ENCODE measurements around the gene MATN1. TPM values are rescaled to one million over a fixed set of nuclear protein-coding genes. Genes with fewer than 3 reads are reported as not detected.
"Not testable (repeated sequence)": the region's sequence is repeated elsewhere in the genome, so short reads cannot be mapped to it uniquely, and the experiment has no call there.

The MATN1 gene
- polyA plus RNA-seq: under 1 TPM in 2 of 4 donors, not detected in 2; 0.03 to 0.32 TPM
- long read RNA-seq, donor 1: 0 reads
- long read RNA-seq, donor 2: 0 reads
- long read RNA-seq, donor 3: 0 reads
- long read RNA-seq, donor 4: 0 reads
- long read RNA-seq, donor 5: 0 reads
- long read RNA-seq, donor 6: 0 reads
- long read RNA-seq, donor 7: 0 reads
- long read RNA-seq, donor 8: 0 reads
- long read RNA-seq, donor 9: 0 reads
- long read RNA-seq, donor 10: 0 reads

DNA sequence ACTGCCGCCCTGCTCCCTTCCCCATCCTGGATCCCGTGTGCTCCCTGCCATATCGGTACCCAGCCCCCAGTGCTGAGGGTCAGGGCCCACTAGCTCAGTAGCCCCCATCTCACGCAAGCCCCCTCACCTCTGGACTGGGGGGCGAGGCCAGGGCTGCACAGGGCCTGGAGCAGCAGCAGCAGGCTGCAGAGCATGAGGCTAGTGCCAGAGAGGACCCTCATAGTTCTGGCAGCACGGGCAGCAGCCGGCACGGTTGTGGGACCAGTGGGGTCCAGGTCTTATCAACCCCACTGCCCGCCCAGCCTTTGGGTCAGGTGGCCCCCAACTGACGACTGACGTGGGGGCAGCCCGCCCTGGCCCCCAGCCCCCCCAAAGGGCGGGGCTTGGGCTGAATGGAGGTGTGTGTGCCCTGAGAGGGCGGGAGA is at the start of gene MATN1:
MATN1 (minus strand) TSS at position 255 of the 425 bp plus-strand sequence; CDS start at position 221, 34 bp downstream.
- peaks cover 0 to 33% (median 0%) of the 10 kb centered on the region in 3 donors for H3K4me1 ChIP-seq (ENCODE audit: control insufficient read depth in 3 of 3, insufficient read depth in 2 of 3, low read depth in 1 of 3, low read length in 2 of 3)
- DNase-seq (no peak), FAIRE-seq (no peak)
- H3K36me3 ChIP-seq (ENCODE audit: control insufficient read depth in 3 of 3, insufficient read depth in 2 of 3, low read depth in 1 of 3, low read length in 3 of 3): peaks cover 0 to 53% (median 0%) of the 10 kb centered on the region in 3 donors
- H3K27me3 ChIP-seq (ENCODE audit: control insufficient read depth in 3 of 3, insufficient read depth in 3 of 3, low read length in 3 of 3): no peaks in the 10 kb centered on the region
- no peak within 1 kb of the TSS for H3K4me3 ChIP-seq (ENCODE audit: low read depth in 1 of 3, low read length in 3 of 3)
- no peaks in the 10 kb centered on the region for H3K9me3 ChIP-seq (ENCODE audit: control insufficient read depth in 2 of 2, insufficient read depth in 1 of 2, low read depth in 1 of 2, low read length in 1 of 2)
- H3K27ac ChIP-seq (ENCODE audit: low read depth in 1 of 3, low read length in 2 of 3): no peak within 1 kb of the TSS
- WGBS, 3 donors: 87 to 90% (median 88%) methylated on average over 13 to 14 of the region's 14 CpGs

DNA sequence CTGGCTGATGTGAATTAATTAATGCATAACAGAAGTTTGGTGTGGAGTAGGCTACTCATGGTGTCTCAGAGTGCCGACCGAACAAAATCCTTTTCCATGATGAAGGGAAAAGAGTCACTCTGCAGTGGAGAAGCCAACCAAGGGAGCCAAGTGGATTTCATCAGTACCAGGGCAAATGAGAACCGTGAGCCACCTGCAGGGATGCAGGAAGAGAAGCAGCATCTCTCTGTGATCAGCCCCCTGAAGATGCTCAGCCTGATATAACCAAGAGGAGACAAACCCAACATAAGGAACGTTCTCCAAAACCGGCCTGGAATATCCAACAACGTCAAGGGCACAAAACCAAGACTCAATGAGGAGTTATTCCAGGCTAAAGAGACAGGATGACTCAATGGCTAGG is 47.6 kb upstream of the MATN1 start:
- FAIRE-seq (no peak), DNase-seq (no peak)
- WGBS, 3 donors: 80 to 86% (median 85%) methylated on average over 6 of the region's 6 CpGs
- Histone ChIP-seq H3K36me3 (ENCODE audit: control insufficient read depth in 3 of 3, insufficient read depth in 2 of 3, low read depth in 1 of 3, low read length in 3 of 3) (no peaks in the 10 kb centered on the region), H3K4me1 (ENCODE audit: control insufficient read depth in 3 of 3, insufficient read depth in 2 of 3, low read depth in 1 of 3, low read length in 2 of 3) (no peaks in the 10 kb centered on the region), H3K27me3 (ENCODE audit: control insufficient read depth in 3 of 3, insufficient read depth in 3 of 3, low read length in 3 of 3) (no peaks in the 10 kb centered on the region), H3K9me3 (ENCODE audit: control insufficient read depth in 2 of 2, insufficient read depth in 1 of 2, low read depth in 1 of 2, low read length in 1 of 2) (no peaks in the 10 kb centered on the region), H3K4me3 (ENCODE audit: low read depth in 1 of 3, low read length in 3 of 3) (no peak overlapping the region), H3K27ac (ENCODE audit: low read depth in 1 of 3, low read length in 2 of 3) (no peak overlapping the region)

DNA sequence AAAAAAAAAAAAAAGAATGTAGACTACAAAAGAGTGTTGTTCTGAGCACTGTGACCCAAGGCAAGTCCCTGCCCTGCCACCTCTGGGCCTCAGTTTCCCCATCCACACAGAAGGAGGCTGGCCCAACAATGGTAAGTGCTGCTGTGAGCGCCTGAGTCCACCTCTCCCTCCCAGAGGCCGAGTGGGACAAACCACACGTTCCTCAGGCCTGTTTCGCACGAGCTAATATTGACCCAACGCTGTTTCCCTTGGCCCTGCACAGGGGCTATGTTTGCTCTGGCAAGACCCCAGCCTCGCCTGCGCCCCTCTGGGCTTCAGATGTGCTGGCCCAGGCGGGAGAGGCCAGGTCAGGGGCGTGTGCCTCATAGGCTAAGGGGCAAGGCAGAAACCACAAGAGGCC is 46.8 kb upstream of the MATN1 start:
- FAIRE-seq (no peak), DNase-seq (no peak)
- no peak overlapping the region for H3K27ac ChIP-seq (ENCODE audit: low read depth in 1 of 3, low read length in 2 of 3)
- H3K36me3 ChIP-seq (ENCODE audit: control insufficient read depth in 3 of 3, insufficient read depth in 2 of 3, low read depth in 1 of 3, low read length in 3 of 3): no peaks in the 10 kb centered on the region
- no peaks in the 10 kb centered on the region for H3K27me3 ChIP-seq (ENCODE audit: control insufficient read depth in 3 of 3, insufficient read depth in 3 of 3, low read length in 3 of 3)
- no peaks in the 10 kb centered on the region for H3K9me3 ChIP-seq (ENCODE audit: control insufficient read depth in 2 of 2, insufficient read depth in 1 of 2, low read depth in 1 of 2, low read length in 1 of 2)
- H3K4me1 ChIP-seq (ENCODE audit: control insufficient read depth in 3 of 3, insufficient read depth in 2 of 3, low read depth in 1 of 3, low read length in 2 of 3): no peaks in the 10 kb centered on the region
- no peak overlapping the region for H3K4me3 ChIP-seq (ENCODE audit: low read depth in 1 of 3, low read length in 3 of 3)
- WGBS, 3 donors: 82 to 85% (median 85%) methylated on average over 10 of the region's 10 CpGs

DNA sequence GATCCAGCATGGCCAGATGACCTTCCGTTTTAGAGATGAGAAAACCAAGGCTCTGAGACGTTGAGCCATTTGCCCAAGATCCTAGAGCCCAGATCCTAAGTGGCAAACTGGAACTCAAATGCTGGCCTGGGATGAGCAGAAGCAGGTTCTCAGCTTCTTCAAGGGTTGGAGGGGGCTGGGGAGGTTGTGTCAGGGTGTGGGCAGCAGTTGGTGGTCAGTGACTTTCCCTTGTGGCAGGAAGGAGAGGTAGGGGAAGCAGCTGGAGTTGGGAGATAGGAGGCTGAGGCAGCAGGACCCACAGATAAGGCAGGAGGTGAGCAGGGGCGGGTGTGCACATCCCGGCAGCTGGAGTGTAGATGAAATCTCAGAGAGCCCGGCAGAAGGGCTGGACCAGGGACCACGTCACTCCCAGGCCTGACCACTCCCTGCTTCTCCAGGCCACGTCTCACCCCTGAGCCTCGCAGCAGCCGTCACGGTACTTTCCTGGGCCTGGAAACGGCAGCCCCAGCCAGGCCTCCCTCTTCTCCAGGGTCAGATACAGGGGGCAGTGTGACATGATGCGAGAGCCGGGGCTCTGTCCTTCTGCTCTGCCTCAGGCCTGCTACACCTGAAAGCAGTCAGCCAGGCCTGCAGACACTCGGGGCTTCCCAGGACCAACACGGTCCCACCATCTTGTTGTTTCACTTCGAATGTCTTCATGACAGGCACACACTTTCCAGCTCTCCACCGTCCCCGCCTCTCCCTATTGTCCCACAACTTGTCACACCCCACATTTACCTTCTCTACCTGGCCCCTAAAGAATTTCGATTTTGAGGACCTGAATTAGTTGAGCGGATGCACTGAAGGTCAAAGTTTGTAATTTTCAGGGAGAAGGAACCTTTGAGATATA is 45.7 kb upstream of the MATN1 start:
- Histone ChIP-seq H3K27ac (ENCODE audit: low read depth in 1 of 3, low read length in 2 of 3) (no peak overlapping the region), H3K27me3 (ENCODE audit: control insufficient read depth in 3 of 3, insufficient read depth in 3 of 3, low read length in 3 of 3) (no peaks in the 10 kb centered on the region), H3K36me3 (ENCODE audit: control insufficient read depth in 3 of 3, insufficient read depth in 2 of 3, low read depth in 1 of 3, low read length in 3 of 3) (no peaks in the 10 kb centered on the region), H3K4me1 (ENCODE audit: control insufficient read depth in 3 of 3, insufficient read depth in 2 of 3, low read depth in 1 of 3, low read length in 2 of 3) (no peaks in the 10 kb centered on the region), H3K9me3 (ENCODE audit: control insufficient read depth in 2 of 2, insufficient read depth in 1 of 2, low read depth in 1 of 2, low read length in 1 of 2) (no peaks in the 10 kb centered on the region), H3K4me3 (ENCODE audit: low read depth in 1 of 3, low read length in 3 of 3) (no peak overlapping the region)
- 67 to 76% (median 75%) methylated on average over 16 to 20 of the region's 20 CpGs for WGBS, 3 donors
- no peak for FAIRE-seq
- DNase-seq: no peak

DNA sequence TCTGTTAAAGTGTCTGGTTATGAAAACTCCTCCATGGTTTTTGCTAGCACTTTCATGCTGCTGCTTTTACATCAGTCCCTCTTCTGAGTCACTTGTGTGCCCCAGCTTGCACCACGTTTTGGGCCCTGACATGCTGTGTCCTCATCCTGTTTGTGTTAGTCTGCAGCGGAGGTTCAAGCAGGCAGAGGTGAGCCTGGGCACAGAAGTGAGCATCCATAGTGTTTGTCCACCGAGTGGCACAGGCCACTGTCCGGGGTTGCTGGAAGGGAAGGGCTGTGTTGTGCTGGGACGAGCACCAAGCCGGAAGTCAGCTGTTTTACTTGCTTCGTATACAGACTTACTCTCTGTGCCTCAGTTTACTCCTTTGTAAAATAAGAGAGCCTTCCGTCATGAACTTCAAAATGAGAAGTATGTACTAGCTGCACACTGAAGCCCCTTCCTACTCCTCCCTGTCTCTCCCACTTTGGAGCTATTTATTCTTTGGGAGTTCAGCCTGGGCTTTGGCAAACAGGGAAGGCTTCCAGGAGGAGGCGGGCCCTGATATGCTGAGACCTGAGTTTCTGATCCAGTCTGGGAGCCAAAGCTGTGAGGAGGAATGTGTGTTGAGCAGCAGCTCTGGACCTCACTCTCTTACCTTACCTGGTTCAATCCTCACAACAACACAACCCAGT is 44.9 kb upstream of the MATN1 start:
- Histone ChIP-seq H3K9me3 (ENCODE audit: control insufficient read depth in 2 of 2, insufficient read depth in 1 of 2, low read depth in 1 of 2, low read length in 1 of 2) (no peaks in the 10 kb centered on the region), H3K4me1 (ENCODE audit: control insufficient read depth in 3 of 3, insufficient read depth in 2 of 3, low read depth in 1 of 3, low read length in 2 of 3) (no peaks in the 10 kb centered on the region), H3K4me3 (ENCODE audit: low read depth in 1 of 3, low read length in 3 of 3) (no peak overlapping the region), H3K27ac (ENCODE audit: low read depth in 1 of 3, low read length in 2 of 3) (no peak overlapping the region), H3K36me3 (ENCODE audit: control insufficient read depth in 3 of 3, insufficient read depth in 2 of 3, low read depth in 1 of 3, low read length in 3 of 3) (no peaks in the 10 kb centered on the region), H3K27me3 (ENCODE audit: control insufficient read depth in 3 of 3, insufficient read depth in 3 of 3, low read length in 3 of 3) (no peaks in the 10 kb centered on the region)
- FAIRE-seq: no peak
- no peak for DNase-seq
- 85 to 89% (median 88%) methylated on average over 9 of the region's 9 CpGs for WGBS, 3 donors

DNA sequence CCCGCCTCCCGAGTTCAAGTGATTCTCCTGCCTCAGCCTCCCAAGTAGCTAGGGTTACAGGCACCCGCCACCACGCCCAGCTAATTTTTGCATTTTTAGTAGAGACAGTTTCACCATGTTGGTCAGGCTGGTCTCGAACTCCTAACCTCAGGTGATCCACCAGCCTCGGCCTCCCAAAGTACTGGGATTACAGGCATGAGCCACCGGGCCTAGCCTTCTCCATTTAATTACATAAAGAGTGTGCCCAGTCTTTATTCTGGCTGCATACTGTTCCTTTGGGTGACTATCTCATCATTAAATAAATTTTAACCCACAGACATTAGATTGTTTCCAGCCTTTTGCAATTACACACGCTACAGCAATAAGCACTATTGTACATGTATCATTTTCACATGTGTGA is 43.6 kb upstream of the MATN1 start:
- not testable (repeated sequence) for H3K36me3 ChIP-seq (ENCODE audit: control insufficient read depth in 3 of 3, insufficient read depth in 2 of 3, low read depth in 1 of 3, low read length in 3 of 3); H3K27me3 ChIP-seq (ENCODE audit: control insufficient read depth in 3 of 3, insufficient read depth in 3 of 3, low read length in 3 of 3); H3K4me1 ChIP-seq (ENCODE audit: control insufficient read depth in 3 of 3, insufficient read depth in 2 of 3, low read depth in 1 of 3, low read length in 2 of 3); FAIRE-seq; DNase-seq; H3K9me3 ChIP-seq (ENCODE audit: control insufficient read depth in 2 of 2, insufficient read depth in 1 of 2, low read depth in 1 of 2, low read length in 1 of 2); H3K4me3 ChIP-seq (ENCODE audit: low read depth in 1 of 3, low read length in 3 of 3); H3K27ac ChIP-seq (ENCODE audit: low read depth in 1 of 3, low read length in 2 of 3)
- WGBS, 3 donors: 91 to 92% (median 91%) methylated on average over 8 of the region's 8 CpGs

- H3K27ac ChIP-seq (ENCODE audit: low read depth in 1 of 3, low read length in 2 of 3): no peak overlapping the region
- H3K36me3 ChIP-seq (ENCODE audit: control insufficient read depth in 3 of 3, insufficient read depth in 2 of 3, low read depth in 1 of 3, low read length in 3 of 3): no peaks in the 10 kb centered on the region
- no peaks in the 10 kb centered on the region for H3K27me3 ChIP-seq (ENCODE audit: control insufficient read depth in 3 of 3, insufficient read depth in 3 of 3, low read length in 3 of 3)
- H3K4me3 ChIP-seq (ENCODE audit: low read depth in 1 of 3, low read length in 3 of 3): no peak overlapping the region
- DNase-seq: no peak
- H3K4me1 ChIP-seq (ENCODE audit: control insufficient read depth in 3 of 3, insufficient read depth in 2 of 3, low read depth in 1 of 3, low read length in 2 of 3): peaks cover 0 to 5% (median 0%) of the 10 kb centered on the region in 3 donors
- WGBS, 3 donors: 80 to 85% (median 84%) methylated on average over 15 of the region's 15 CpGs
- no peaks in the 10 kb centered on the region for H3K9me3 ChIP-seq (ENCODE audit: control insufficient read depth in 2 of 2, insufficient read depth in 1 of 2, low read depth in 1 of 2, low read length in 1 of 2)
- FAIRE-seq: no peak
Measured at GRCh38 chr1:30765556-30766434, 42.4 kb upstream of the MATN1 start.

Data from small intestine (tissue), 16 donors.